Head of caudate nucleus (tissue), 42 donors: Measurements from ENCODE around the gene ITGB5.

ENCODE experiments used
- DNase-seq, 42 donors: peaks; one replicate each; pipeline versions ENCODE4 v3.0.0 to v3.0.0-alpha.2; 2020 to 2021; ENCODE audit warnings: mixed read lengths in 7 of 42
- intact Hi-C: fragments of 100-400 bp; cut with DNase I; formaldehyde crosslinking; loops from one replicate; pipeline ENCODE4 v1.15.0; 2022

The ITGB5 gene

DNA sequence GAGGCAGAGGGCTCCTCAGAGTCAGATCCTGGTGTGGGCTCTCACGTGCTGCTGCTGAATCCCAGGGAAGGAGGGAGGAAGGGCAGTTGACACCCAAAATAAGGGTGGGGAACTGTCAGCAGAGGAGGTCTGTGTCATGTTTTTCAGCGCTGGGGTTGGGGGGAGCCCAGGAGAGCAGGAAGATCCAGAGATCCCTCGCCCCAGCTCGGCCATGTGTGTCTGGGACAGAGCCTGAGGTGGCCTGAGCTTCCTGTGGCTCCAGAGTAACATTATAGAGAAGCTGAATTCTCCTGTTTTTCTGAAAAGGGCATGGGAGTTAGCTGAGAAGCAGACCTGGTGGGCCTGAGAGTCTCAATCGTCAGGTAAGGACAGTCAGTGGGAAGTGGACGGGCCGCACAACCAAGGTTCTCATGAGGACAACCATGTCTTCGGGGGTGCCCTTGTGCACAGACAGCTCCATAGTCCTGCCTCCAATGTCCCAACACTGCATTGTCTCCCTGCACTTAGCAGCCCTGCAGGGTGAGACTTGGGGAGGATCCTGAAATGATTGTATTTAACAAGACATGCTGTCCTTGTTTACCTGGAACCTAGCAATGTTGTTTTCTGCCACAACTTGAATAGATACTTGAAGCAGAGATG, 138.5 kb downstream of the ITGB5 start:
- intact Hi-C loops = no loop called here
- DNase-seq = no peak

- no peak for DNase-seq
- intact Hi-C loops = no loop called here
Observed at GRCh38 chr3:124747111-124747981, 139.8 kb downstream of the ITGB5 start.

DNA sequence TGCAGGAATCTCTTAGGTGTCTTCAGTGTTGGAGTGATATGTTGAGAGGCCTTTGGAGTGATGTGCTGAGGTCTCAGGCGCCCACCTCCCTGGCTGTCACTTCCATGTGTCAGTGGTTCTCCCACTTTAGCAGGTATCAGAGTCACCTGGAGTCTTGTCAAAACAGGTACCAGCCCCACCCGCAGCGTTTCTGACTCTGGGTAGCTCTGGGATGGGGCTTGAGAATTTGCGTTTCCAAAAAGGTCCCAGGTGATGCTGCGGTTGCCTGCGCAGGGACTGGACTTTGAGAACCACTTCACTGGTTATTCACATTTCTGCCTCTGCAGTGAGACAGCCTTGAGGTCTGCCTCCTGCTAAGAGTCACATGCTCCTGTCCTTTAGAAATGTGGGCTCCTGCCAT, 141.4 kb downstream of the ITGB5 start:
- intact Hi-C loops = no loop called here
- DNase-seq = no peak

DNA sequence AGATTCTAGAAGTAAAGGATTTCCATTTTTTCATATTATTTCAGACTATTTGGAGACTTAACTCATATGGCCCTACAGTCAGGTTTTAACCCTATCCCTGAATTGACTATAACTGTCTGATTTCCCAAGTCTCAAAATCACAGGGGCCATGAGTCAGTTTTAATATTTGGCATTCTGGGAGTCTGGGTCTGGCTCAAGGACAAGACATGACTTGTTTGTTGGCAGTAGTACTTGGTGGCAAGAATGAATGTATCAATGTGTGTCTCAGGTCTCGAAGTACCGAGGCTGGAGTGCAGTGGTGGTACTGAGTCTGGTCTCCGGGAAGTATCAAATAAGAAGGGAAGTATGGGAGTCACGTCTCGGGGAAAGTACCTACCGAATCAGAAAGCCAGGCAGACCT, 146.1 kb downstream of the ITGB5 start:
- no peak for DNase-seq
- intact Hi-C loops = no loop called here

GRCh38 chr3:124731760-124732159, 155.4 kb downstream of the ITGB5 start:
- intact Hi-C loops = no loop called here
- no peak for DNase-seq

DNA sequence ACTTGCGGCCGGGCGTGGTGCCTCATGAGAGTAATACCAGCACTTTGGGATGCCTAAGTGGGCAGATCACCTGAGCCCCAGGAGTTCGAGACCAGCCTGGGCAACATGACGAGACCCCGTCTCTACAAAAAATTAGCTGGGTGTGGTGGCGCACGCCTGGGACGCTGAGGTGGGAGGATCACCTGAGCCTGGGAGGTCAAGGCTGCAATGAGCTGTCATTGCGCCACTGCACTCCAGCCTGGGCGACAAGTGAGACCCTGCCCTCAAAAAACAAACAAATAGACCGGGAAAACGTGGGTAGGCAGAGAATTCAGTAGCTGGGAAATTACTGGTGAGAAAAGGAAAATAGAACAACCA, 156.2 kb downstream of the ITGB5 start:
- intact Hi-C loops = no loop called here

DNA sequence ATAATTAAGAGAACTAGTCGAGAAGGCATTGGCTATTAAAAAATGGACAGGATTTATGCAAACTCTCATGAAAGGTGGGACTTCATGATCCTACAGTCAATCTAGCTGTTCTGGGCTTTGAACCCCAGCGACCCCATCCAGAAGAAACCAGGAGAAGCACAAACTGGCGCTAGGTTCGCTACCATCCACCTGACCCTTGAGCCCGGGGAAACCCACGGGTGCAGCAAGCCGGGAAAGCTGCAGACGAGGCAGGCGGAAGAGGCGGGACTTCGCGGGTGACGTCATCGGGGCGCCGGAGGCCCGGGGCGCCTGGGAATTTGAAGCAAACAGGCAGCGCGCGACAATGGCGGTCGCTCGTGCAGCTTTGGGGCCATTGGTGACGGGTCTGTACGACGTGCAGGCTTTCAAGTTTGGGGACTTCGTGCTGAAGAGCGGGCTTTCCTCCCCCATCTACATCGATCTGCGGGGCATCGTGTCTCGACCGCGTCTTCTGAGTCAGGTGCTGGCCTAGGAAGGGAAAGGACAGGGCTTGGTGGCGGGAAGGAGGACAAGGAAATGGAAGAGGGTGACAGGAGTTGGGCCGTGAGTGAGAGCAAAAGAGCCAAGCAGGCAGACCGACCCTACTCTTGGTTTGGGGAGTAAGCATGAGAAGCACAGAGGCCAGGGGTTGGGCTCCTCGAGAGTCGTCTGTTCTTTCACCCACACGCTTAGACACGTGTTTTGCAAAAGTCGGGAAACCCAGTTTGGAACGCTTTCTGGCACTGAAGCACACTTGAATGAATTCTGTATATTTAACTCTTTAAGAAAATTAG, 156.8 kb downstream of the ITGB5 start, which contains the start of gene UMPS:
TSS of gene UMPS (plus strand) at position 324 of the 812 bp plus-strand sequence. CDS start at position 344, 20 bp downstream.
- DNase-seq = peak; percentile 79 to 97 (median 93)
- intact Hi-C loops = no loop called here

More for the DNA sequence above, 156.2 kb downstream of the ITGB5 start:
- DNase-seq = no peak

GRCh38 chr3:124722589-124722988, 164.6 kb downstream of the ITGB5 start:
- no peak for DNase-seq
- intact Hi-C loops = no loop called here

DNA sequence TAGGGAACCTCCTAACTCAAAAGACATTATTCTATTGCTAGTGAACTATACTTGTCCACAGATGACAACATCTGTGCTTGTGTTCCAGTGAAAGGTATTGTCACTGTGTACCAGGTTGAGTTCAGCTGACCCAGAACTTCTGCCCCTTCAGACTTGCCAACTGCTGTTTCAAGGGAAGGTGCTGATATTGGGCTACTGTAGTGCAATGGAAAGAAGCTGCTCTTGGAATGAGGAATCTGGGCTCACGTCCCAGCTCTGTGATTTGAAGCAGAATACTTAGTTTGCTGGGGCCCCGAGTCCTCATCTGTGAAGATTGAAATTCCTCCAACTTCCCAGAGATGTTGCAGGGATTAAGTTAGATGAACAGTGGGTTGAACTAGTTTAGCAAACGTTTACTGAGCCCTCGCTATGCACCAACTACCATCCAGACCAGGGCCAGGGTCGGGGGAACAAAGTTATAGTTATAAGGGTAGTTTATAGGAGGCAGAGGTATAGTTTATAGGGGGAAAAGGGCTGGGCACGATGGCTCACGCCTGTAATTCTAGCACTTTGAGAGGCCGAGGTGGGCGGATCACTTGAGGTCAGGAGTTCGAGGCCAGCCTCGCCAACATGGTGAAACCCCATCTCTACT, 172.8 kb downstream of the ITGB5 start:
- DNase-seq = no peak
- intact Hi-C loops = no loop called here
